Adipose tissue (tissue), 3 donors: ENCODE results near the gene TRIM14. TPM values are rescaled to one million over a fixed set of nuclear protein-coding genes. Genes with fewer than 3 reads are reported as not detected.
"Not testable (repeated sequence)": the region's sequence is repeated elsewhere in the genome, so short reads cannot be mapped to it uniquely, and the experiment has no call there.

Experiments used
- H3K27ac ChIP-seq: one replicate; pipeline ENCODE4 v1.5.1; 2013; ENCODE audit warnings: low read depth, low read length
- WGBS, 3 donors: extraction: QIAGEN DNeasy Blood & Tissue Kit; methylation state at CpG; one replicate each; pipeline ENCODE4 v1.1.7; 2013; 5-methylcytosine and 5-hydroxymethylcytosine counted together
- polyA plus RNA-seq, 3 donors: library from polyadenylated mRNA; stranded (reverse); fragments of 200-250 nt; gene quantifications; one replicate each; pipeline ENCODE4 v1.2.3, GENCODE V29; 2013
- donor health status: healthy with polysubstance abuse.
- donor health status: Bipolar disorder and iron deficiency.
- donor health status: healthy.

Gene TRIM14
- polyA plus RNA-seq, 3 donors: 1.2 to 5.6 (median 2.6) TPM

DNA sequence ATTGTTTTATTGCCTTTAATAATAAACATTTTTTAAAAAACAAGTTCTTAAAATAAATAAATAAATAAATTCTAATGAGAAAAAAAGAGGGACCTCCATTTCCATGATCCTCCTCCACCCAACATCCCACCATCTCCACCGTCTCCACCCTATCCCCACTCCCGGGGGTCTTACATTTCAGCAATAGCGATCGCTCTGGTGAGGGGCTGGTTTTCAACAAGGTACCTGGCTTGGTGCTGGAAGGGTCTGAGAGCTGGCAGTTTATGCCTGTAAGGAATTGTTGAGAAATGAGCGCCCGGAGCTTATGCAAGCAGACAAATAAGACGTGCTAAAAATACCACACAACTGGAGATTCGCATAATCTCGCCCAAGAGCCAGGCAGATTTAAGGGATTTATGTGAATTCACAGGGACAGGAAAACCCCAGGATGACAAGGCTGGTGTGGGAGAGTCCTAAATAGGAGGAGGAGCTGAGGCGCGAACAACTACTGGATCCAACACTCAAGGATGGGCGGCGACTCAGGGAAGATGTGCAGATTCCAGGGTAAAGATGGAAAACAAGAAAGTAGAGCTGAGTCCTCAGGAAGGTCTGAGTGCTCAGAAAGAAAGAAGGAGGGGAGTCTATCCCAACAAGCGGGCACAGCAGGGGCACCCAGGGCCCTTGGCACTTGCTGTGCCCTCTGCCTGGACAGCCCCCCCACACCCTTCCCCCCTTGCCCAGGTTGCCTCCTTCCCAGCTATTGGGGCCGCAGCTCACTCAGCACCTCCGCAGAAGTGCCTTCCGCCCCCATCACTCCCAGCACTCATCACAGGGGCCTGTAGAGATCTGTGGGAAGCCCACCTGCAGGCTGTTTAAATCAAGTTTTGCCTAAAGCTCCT is 27.0 kb downstream of the TRIM14 start:
- H3K27ac ChIP-seq: no peak overlapping the region
- 55 to 79% (median 71%) methylated on average over 17 of the region's 17 CpGs for WGBS, 3 donors

DNA sequence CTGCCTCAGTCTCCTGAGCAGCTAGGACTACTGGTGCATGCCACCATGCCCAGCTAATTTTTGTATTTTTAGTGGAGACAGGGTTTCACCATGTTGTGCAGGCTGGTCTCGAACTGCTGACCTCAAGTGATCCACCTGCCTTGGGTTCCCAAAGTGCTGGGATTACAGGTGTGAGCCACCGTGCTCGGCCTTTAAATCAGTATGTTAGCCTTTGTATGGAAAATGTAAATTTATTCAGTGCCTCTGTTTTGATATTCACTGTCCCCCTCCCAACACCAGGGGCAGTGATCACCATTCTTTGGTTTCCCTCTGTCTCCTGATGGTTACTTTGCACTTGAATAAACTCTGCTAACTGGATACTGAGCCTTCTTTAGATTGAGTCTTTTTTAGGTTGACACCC is 28.3 kb downstream of the TRIM14 start:
- not testable (repeated sequence) for H3K27ac ChIP-seq
- WGBS, 3 donors: 85 to 88% (median 87%) methylated on average over 3 of the region's 3 CpGs

DNA sequence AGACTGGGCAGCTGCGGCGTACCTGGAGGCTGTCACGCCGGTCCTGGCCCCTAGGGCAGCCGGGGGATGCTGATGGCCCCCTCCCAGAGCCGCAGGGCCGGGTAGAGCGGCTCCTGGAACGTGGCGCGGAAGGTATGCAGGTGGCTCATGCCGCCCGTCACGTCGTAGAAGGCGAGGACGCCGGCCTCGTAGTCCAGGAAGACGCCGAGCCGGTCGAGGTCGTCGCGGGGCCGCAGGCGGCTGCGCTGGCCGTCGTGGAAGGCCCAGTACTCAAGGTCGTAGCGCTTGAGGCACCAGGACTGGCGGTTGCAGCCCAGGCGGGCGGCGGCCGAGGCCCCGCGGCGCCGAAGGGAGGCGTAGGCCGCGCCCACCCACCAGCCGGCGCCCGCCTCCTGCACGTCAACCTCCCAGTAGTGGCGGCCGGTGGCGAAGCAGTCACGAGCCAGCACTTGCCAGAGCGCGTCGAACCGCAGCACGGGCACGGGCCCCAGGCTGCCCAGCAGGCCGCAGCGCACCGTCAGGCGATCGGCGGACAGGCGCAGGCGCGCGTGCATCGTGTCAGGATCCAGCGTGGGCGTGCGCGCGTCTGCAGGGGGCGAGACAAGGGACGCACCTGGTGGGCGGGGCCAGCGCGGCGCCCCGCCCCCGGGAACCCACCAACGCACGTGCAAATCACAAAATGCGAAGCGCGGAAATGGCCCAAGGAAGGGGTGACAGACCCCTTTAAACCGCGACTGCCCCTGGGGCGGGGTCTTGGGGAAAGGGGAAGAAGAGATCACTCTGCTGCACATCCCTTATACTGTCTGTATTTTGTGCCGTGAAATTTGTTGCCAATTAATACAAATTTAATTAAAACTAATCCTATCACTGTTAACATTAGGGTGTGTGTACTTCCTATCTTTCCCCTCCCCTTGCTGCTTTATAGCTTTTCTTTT is 31.3 kb downstream of the TRIM14 start:
- H3K27ac ChIP-seq: no peak overlapping the region
- 31 to 45% (median 44%) methylated on average over 85 to 92 of the region's 92 CpGs for WGBS, 3 donors

DNA sequence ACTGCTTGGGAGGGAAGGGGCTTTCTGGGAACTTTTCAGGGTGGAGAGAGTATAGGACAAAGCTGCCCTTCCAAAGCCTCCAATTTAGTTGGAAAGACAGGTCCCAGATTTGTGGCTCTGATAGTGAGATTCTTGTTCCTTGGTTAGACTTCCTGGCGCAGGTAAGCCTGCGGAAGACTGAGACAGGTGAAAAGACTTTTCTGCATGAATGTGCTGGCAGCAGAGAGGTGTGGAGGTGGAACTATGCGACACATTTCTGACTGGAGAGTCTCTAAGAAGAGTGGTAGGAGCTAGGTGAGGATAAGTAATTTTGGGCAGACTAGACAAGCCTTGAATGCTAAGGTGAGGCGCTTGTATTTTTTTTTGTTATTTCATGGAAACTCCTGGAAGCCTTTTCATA is 32.6 kb downstream of the TRIM14 start:
- H3K27ac ChIP-seq: no peak overlapping the region
- WGBS, 3 donors: 94 to 98% (median 95%) methylated on average over 4 of the region's 4 CpGs

DNA sequence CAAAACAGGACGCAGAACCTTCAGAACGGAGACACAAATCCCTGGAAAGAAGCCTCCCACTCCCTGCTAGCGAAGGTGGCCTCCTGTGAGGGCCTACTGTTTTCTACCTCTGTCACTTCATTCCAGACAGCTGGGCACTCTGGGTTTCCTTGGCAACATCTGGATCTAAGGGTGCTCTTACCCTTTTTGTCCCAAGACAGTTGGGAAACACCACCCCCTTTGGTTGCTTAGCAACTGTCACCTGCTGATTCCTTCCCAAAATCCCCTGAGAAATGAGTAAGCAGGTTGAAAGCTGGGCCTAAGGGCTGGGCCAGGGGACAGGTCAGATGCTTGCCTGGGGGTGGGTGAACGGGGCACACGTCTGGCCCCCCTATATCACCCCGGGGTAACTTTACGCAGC is 33.1 kb downstream of the TRIM14 start:
- H3K27ac ChIP-seq: no peak overlapping the region
- WGBS, 3 donors: 78 to 82% (median 81%) methylated on average over 7 of the region's 7 CpGs

DNA sequence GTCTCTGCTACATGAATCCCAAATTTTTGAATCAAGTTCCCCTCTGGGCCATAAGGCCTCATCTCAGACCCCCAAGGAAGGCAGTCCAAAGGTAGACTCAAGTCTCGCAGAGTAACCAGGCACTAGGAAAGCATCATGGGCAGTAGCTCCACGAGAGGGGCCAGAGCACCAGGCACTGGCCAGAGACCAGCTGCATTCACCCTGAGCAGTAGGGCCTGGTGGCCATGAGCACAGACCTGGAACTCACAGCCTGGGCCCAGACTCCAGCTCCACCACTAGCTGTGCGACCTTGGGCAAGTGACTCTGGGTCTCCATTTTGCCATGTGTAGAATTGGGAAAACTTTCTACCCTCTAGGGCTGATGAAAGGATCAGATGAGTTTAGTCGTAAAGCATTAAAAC is 34.0 kb downstream of the TRIM14 start:
- WGBS, 3 donors: 92 to 95% (median 92%) methylated on average over 4 of the region's 4 CpGs
- H3K27ac ChIP-seq: no peak overlapping the region

DNA sequence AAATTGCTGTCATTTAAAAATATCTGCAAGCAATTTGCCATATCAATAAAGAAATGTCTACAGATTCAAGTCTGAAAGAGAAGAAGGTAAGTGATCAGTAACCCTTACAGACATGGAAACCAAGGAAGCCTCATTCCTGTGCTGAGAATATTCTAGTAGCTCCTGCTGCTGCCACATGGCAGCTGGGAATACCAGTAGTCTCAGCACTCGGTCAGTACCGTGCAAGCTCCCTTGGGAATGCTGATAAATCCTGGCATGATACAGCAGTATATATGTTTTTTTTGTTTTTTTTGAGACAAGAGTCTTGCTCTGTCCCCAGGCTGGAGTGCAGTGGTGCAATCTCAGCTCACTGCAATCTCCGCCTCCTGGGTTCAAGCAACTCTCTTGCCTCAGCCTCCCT is 34.6 kb downstream of the TRIM14 start:
- WGBS, 3 donors: 73 to 84% (median 78%) methylated on average over 3 of the region's 3 CpGs

DNA sequence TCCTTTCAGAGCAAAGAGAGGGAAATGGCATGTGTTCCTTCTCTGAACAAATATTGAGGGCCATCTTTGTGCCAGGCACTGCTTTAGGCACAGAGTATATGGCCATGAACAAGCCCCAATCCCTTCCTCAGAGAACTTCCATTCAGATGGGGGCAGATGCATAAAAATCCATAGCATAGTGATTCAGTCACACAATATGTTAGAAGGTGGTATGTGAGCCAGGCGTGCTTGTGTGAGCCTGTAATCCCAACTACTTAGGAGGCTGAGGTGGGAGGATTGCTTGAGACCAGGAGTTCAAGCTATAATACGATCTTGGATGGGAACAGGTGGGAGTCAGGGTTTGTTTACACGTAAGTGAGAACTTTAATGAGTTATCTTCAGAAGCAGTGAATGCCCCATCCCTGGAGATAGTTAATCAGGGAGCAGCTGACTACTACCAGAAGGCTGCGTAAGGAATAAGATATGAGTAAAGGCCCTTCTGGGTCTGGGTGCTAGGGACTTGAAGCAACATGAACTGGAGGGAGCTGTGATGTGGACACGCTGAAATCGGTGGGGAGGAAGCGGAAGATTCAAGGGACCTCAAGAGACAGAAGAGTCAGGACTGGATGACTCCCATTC is 35.3 kb downstream of the TRIM14 start:
- WGBS, 3 donors: 92 to 95% (median 93%) methylated on average over 7 of the region's 7 CpGs
- H3K27ac ChIP-seq: no peak overlapping the region

More for the DNA sequence above, 34.6 kb downstream of the TRIM14 start:
- no peak overlapping the region for H3K27ac ChIP-seq

DNA sequence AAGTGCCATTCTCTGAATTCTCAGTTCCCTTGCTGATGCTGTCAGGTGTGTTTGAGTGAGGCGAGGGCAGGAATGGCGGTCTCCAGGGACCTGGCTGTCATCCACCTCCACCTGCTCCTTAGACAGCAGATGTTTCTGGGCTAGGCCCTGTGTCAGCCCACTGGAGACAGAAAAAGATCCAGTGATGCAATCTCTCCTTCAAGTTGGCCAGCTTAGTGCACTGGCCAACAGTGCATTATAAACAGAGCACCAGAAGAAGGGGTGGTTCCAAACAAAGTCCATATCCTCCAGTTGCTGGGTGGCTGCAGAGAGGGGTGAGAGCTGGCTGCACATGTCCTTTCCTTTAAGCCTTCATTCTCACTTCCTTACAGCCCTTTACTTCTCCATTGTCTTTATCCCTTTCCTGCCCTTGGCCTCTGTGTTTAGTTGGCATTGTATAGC is 35.9 kb downstream of the TRIM14 start:
- WGBS, 3 donors: 89 to 98% (median 94%) methylated on average over 2 of the region's 2 CpGs
- no peak overlapping the region for H3K27ac ChIP-seq

DNA sequence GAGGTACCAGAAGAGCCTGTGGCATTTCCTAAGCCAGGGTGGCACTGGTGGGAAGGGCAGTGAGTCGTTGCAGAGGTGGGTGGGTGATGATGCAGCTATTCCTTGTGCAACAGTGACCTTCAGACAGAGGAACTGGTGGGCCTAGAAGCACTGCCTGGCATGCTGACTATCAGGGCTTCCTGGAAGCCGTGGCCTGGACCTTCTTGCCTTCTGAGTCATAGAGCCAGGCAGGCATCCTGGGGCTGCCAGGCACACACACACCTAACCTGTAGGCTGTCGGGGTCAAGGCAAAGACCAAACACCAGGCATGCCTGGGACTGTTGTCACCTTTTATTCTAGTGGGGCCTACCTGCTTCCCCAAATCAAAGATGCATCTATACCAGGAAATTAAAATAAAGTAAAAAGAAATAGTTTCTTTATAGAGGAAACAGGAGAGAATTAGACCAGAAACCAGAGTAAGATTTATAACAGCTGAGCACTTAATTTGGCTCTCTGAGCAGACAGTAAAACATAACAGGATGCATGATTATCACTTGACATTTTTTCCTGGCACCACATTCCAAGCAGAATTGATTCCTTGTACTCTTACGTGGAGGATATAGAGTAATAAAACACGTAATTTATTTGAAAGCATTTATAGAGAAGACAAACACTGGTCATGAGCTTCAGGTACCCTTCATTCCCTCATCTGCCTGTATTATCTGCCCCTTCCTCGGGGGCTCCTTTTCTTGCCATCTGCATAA is 37.4 kb downstream of the TRIM14 start:
- WGBS, 3 donors: 67 to 72% (median 69%) methylated on average over 6 of the region's 6 CpGs
- H3K27ac ChIP-seq: peak overlapping the region; percentile 54

DNA sequence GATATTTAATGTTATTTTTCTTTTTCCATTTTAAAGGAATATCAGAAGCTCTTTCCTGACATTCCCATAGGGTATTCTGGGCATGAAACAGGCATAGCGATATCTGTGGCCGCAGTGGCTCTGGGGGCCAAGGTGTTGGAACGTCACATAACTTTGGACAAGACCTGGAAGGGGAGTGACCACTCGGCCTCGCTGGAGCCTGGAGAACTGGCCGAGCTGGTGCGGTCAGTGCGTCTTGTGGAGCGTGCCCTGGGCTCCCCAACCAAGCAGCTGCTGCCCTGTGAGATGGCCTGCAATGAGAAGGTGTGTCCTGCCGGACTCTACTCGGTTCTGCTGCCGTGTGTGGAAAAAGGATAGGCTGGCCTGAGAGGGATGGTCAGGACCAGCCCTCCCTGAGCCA is 38.2 kb downstream of the TRIM14 start:
- WGBS, 3 donors: 91 to 94% (median 94%) methylated on average over 12 of the region's 12 CpGs
- no peak overlapping the region for H3K27ac ChIP-seq

DNA sequence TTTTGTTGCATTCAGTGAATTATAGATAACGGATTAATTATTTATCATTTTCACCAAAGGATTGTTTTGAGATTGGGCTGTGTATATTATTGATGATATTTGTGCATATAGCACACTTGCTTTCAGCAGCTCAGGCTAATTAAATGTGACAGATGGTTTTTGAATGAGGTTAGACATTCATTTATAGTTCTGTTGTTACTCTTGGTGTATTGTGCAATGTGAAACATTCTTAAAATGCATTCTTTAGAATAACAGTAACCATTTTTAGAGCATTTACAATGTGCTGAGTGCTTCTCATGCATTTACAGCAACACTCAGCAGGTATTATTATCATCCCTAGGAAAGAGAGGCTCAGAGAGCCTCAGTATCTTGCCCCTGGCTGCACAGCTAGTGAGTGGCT is 38.7 kb downstream of the TRIM14 start:
- H3K27ac ChIP-seq: no peak overlapping the region
- WGBS, 3 donors: 95 to 100% (median 97%) methylated on average over 1 of the region's 1 CpG

DNA sequence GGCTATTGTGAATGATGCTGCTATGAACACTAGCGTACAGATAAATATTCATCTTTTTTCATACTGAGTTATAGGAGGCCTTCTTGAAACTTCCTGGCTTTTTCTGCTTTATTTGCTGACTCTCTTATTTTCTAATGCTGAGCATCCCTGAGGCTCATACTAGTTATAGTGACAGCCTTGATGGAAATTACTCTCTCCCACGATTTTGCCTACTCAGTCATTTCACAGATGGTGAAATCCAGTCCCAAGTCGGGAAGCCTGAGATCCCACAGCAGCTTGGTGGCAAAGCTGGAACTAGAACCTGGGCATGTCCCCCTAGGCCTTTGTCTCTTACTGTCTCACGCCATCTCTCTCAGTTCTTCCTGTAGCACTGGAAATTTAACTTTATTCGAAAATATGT is 40.1 kb downstream of the TRIM14 start:
- 80 to 84% (median 81%) methylated on average over 5 of the region's 5 CpGs for WGBS, 3 donors
- H3K27ac ChIP-seq: no peak overlapping the region

DNA sequence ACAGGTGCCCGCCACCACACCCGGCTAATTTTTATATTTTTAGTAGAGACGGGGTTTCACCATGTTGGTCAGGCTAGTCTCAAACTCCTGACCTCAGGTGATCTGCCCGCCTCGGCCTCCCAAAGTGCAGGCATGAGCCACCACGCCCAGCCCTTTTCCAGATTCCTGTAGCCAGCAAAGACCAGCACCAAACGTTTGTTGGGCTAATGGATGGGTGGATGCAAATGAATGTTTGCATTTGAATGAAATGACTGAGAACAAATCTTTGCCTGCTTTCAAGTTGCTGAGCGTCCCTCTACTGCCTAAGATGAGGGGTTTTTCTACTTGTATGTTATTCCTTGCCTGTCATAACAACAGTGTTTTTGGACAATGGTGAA is 42.5 kb downstream of the TRIM14 start:
- H3K27ac ChIP-seq: not testable (repeated sequence)
- WGBS, 3 donors: 88 to 92% (median 88%) methylated on average over 8 of the region's 8 CpGs

DNA sequence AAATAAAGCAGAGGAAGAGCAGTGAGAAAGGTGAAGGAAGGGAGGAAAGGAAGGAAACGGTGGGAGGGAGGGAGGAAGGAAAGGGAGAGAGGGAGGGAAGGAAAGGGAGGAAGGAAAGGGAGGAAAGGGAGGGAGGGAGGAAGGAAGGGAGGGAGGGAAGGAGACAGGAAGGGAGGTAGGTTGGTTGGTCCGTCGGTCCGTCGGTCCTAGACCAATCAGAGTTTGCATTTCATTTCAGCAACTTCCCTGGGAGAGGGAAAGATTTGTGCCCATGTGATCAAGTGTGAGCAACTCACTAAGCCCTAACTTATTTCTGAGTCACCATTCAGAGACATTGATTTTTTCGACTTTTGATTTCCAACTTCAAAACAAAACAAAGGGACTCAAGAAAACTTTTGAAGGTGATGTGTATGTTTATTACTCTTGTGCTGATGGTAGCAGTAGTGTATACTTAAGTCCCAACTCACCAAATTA is 43.7 kb downstream of the TRIM14 start:
- no peak overlapping the region for H3K27ac ChIP-seq
- WGBS, 3 donors: 27 to 39% (median 31%) methylated on average over 6 of the region's 6 CpGs

DNA sequence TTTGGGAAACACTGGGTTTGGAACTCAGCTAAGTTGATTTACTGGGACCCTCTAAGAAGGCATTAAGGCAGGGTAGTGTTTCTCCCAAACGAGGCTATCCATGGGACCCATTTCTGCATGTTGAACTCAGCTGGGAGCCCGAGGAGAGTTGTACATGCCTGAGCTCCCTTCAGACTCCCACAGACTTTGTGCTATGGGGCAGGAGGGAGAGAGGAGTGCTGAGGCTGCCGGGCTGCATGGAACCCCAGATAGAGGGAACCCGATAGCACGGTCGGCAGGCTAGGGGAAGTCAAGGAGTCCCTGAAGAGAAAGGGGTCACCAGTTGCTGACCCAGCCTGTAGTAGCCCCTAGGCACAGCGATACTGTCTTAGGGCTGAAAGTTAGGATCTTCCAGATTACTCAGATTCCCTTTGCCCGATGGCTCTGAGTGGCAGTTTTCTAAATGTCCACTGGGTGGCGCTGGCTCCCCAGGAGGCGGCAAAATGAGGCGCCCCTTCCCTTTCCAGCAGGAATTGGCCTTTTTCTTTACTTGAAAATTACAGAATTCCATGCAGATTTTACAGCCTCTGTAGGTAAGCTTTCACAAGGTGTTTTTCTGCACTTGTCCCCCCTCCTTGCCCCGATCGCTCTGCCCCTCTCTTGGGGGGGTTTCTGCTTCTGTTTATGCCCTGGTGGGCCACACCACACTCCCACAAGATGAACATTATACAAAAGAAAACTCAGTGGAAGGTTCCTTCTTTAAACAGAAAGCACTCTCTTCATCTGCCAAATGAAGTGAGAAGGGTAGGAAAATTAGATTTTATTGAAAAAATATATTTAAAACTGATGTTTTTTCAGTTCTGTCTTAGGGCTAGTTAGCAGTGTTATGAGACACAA is 44.7 kb downstream of the TRIM14 start:
- H3K27ac ChIP-seq: no peak overlapping the region
- 35 to 36% (median 35%) methylated on average over 13 of the region's 13 CpGs for WGBS, 3 donors

DNA sequence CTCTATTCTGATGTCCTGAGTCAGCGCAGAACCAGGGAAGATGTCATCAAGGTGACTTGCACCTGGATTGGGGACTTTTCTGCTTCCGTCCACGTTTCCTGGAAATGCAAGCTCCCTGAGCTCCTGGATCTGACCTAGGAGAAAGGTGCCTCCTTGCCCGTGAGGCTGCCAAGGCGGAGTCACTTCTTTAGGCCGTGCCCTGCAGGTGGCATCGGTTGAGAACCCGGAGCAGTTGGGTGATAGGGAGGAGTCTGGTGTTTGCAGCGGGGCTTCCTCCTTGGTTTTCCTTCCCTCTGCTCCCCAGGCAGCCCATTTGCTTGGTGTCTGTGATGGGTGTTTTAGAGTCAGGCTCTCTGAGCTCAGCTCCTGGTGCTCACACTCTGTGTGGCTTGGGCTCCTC is 47.3 kb downstream of the TRIM14 start:
- 66 to 91% (median 75%) methylated on average over 9 of the region's 9 CpGs for WGBS, 3 donors
- no peak overlapping the region for H3K27ac ChIP-seq
